DMS 273 (cell line): ENCODE measurements around the gene MERTK.

ENCODE experiments used
- DNase-seq: peaks from one replicate; lab custom pipeline; 2025; ENCODE audit not compliant: unreplicated experiment; lab: John Stamatoyannopoulos, UW

Gene MERTK

GRCh38 chr2:111975819-111976218 lies 77.4 kb downstream of the MERTK start:
- DNase-seq, result no peak

GRCh38 chr2:111977240-111977639 lies 78.8 kb downstream of the MERTK start:
- no peak for DNase-seq

- DNase-seq, result no peak
Measured at GRCh38 chr2:111978452-111979170, 80.2 kb downstream of the MERTK start.

- DNase-seq, result no peak
Measured at GRCh38 chr2:111981666-111982065, 83.3 kb downstream of the MERTK start.

- no peak for DNase-seq
Measured at GRCh38 chr2:111982822-111983221, 84.4 kb downstream of the MERTK start.

- no peak for DNase-seq
Measured at GRCh38 chr2:111983478-111984212, 85.2 kb downstream of the MERTK start.

- no peak for DNase-seq
Measured at GRCh38 chr2:111984213-111984604, 85.8 kb downstream of the MERTK start.

GRCh38 chr2:111985514-111985913 lies 87.1 kb downstream of the MERTK start:
- DNase-seq, result no peak

GRCh38 chr2:111986116-111986900 lies 87.9 kb downstream of the MERTK start:
- no peak for DNase-seq

GRCh38 chr2:111990375-111990774 lies 92.0 kb downstream of the MERTK start:
- no peak for DNase-seq

GRCh38 chr2:111990856-111991255 lies 92.4 kb downstream of the MERTK start:
- no peak for DNase-seq

- DNase-seq, result no peak
Measured at GRCh38 chr2:111994042-111994441, 95.6 kb downstream of the MERTK start.

- DNase-seq, result no peak
Measured at GRCh38 chr2:111995148-111995547, 96.7 kb downstream of the MERTK start.

GRCh38 chr2:111999809-112000208 lies 101.4 kb downstream of the MERTK start:
- no peak for DNase-seq

GRCh38 chr2:112000399-112001135 lies 102.2 kb downstream of the MERTK start:
- DNase-seq, result no peak

- no peak for DNase-seq
Measured at GRCh38 chr2:112001136-112001715, 102.8 kb downstream of the MERTK start.

- DNase-seq, result no peak
Measured at GRCh38 chr2:112001942-112002341, 103.5 kb downstream of the MERTK start.

- no peak for DNase-seq
Measured at GRCh38 chr2:112003576-112004252, 105.3 kb downstream of the MERTK start.

- DNase-seq, result no peak
Measured at GRCh38 chr2:112004253-112004645, 105.8 kb downstream of the MERTK start.

- no peak for DNase-seq
Measured at GRCh38 chr2:112005406-112006075, 107.1 kb downstream of the MERTK start.
